AG20443 (cell line): ENCODE data around the gene ENPP5.

ENCODE experiments used
- DNase-seq: peaks from one replicate; pipeline ENCODE4 v3.0.0; 2012; ENCODE audit warnings: low spot score, mixed read lengths

The ENPP5 gene, protein sequence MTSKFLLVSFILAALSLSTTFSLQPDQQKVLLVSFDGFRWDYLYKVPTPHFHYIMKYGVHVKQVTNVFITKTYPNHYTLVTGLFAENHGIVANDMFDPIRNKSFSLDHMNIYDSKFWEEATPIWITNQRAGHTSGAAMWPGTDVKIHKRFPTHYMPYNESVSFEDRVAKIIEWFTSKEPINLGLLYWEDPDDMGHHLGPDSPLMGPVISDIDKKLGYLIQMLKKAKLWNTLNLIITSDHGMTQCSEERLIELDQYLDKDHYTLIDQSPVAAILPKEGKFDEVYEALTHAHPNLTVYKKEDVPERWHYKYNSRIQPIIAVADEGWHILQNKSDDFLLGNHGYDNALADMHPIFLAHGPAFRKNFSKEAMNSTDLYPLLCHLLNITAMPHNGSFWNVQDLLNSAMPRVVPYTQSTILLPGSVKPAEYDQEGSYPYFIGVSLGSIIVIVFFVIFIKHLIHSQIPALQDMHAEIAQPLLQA

GRCh38 chr6:46170357-46171289, at the start of gene ENPP5:
TSS of gene ENPP5 (minus strand) at chr6:46170980. CDS start at chr6:46168262, 2,718 bp downstream.
- DNase-seq: peak; percentile 52

GRCh38 chr6:46219661-46220060, 48.9 kb upstream of the ENPP5 start:
- no peak for DNase-seq

GRCh38 chr6:46218457-46218856, 47.7 kb upstream of the ENPP5 start:
- no peak for DNase-seq

DNA sequence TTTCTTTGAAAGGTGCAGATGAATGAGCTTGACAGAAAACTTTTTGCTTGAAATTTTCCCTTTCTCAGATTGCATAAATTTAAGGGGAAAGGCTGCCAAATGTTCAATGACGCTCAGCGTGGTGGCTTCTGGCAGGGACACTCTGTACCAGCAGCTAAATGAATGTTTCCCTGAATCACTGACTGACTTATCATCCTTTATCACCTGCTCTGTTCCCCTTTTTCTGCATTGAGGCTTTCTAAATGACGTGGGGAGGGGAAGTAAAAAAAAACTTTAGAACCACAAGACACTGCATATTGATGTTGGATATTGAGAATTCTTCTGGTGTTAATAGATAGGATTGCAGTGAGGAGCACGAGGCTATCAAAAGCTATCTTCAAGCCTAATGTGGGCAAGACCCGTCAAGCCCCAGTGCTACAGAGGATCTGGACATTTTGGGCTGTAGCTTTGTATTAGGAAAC, 46.9 kb upstream of the ENPP5 start:
- DNase-seq: no peak

DNA sequence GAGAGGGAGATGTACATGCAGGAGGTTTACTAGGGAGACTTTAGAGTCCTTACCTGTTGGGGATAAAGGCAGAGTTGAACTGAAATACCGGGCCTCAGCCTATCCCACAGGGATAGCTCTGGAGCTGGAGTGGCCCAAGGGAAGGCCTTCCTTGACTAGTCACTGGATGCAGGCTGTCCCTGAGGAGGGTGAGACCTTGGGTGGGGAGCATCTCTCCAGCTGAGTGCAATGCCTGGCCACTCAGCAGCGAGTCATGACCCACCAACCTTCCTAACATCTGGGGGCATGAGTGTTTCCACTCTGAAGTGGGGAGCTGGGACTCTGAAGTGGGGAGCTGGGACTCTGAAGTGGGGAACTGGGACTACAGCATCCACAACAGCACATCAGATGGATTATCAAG, 46.1 kb upstream of the ENPP5 start:
- DNase-seq: no peak

DNA sequence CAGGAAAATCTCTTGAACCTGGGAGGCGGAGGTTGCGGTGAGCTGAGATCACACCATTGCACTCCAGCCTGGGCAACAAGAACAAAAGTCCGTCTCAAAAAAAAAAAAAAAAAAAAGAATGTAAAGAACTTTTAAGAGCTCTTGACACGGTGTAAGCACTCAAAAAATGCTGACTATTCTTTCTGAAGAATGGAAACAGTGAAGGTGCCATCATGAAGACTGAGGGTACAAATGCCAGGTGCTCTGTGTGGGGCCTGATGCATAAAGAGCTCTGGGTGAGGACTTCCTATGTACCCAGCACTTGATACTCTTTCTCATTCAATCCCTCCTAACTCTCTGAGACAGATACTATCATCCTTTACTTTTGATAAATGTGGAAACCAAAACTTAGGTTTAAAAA, 45.0 kb upstream of the ENPP5 start:
- no peak for DNase-seq

GRCh38 chr6:46215213-46215612, 44.4 kb upstream of the ENPP5 start:
- DNase-seq: no peak

- DNase-seq: no peak
Measured at GRCh38 chr6:46211917-46212316, 41.1 kb upstream of the ENPP5 start.

DNA sequence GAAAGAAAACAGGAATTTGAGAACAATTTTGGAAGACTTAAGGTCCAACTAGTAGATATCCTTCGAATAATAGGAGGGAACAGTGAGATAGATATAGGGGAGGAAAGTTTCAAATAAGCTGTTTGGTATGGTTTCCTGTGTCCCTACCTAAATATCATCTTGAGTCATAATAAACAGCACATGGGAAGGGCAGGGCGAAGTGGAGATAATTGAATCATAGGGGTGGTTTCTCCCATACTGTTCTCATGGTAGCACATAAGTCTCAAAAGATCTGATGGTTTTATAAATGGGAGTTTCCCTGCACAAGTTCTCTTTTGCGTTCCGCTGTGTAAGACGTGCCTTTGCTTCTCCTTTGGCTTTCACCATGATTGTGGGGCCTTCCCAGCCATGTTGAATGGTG, 39.5 kb upstream of the ENPP5 start:
- DNase-seq: no peak

- DNase-seq: no peak
Measured at GRCh38 chr6:46208303-46208702, 37.5 kb upstream of the ENPP5 start.

DNA sequence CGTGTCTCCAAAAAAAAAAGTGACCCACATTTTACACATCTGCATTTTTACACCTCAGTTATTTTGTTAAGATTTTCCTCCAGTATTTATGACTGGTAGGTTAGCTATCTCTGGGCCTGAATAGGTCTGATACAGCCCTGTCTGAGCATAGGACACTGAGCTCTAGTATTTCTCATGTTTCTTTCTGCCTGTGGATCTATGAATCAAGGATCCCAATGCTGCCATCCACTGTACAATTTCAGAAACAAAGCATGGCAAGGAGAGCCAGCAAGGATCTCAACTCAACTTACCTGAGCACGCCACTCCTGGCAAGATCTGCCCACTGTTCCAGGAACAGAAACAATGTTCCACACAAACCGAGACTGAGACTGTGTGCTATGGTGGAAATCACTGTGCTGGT, 36.4 kb upstream of the ENPP5 start:
- DNase-seq: no peak

DNA sequence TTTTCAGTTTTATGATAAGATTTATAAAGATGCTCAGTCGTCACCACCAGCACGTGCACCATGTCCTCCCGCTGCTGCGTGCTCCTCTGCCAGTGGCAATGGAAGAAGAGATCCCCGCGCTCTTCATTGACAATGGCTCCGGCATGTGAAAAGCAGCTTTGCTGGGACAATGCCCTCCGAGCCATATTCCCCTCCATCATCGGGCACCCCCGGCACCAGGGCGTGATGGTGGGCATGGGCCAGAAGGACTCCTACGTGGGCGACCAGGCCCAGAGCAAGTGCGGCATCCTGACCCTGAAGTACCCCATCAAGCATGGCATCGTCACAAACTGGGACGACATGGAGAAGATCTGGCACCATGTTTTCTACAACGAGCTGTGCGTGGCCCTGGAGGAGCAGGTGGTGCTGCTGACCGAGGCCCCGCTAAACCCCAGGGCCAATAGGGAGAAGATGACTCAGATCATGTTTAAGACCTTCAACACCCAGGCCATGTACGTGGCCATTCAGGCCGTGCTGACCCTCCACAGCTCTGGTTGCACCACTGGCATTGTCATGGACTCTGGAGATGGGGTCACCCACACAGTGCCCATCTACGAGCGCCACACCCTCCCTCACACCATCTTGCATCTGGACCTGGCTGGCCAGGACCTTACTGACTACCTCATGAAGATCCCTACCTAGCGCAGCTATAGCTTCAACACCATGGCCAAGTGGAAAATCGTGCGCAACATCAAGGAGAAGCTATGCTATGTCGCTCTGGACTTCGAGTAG, 34.3 kb upstream of the ENPP5 start:
- no peak for DNase-seq

DNA sequence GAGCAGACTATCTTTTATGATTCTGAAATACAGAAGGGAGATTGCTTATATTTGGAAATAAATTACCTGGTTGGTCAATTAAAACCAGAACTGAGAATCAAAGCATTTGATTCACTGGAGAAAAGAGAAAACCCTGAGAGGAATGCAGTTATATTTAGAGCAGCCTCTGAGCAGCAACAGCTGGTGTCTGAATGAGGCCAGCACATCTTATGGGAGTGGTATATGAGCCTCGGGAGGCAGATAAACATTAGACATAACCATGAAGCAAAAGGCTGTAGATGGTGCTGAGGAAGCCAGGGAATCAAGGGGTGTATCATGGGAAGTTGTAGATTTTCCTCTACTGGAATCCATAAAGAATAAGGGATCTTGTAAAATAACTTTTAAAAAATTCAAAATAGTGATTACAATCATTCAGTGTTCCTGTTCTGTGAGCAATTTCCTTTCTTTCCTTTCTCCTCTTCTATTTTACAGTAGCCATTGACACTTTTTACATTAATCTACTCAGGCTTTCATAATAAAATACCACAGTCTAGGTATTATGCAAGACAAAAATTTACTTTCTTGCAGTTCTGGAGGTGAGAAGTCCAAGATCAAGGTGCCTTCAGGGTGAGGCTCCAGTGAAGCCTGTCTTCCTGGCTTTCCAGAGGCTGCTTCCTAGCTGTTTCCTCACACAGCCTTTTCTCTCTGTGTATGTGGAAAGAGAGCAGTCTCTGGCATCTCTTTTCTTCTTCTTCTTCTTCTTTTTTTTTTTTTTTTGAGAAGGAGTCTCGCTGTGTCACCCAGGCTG, 32.8 kb upstream of the ENPP5 start:
- DNase-seq: no peak

DNA sequence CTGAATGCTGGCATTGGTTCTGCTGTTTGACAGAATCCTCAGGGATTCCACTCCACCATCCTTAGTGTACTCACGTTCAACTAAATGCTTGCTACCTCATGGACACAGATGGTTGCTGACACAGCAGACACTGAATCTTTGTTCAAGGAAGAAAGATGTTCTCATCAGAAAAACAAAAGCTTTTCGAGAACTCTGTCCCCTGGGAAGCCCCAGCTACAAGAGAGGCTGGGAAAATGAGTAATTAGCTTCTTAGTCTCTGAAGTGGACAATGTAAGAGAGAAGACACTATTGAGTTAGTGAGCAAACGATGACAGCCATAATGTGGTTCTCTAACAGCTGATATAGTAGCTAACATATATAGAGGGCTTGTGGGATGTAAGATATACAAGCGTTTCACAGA, 30.9 kb upstream of the ENPP5 start:
- no peak for DNase-seq

DNA sequence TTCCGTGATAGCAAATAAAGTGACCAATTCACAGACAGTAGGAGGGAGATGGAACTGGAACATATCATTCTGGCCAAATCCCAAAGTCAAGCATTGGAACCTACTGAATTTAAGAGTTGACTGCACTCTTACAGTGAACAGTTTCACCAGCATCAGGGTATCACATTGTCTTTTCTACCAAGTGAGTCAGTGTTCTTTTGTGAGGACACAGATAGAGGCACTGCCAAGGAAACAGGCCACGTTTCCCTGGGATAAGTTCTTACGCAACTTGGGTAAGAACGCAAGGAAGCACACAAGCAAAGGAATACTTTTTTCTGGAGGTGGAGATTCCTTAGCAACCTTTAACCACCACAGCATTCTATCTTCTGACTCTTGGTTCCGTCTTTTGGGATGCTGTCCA, 28.6 kb upstream of the ENPP5 start:
- DNase-seq: peak; percentile 55

GRCh38 chr6:46191961-46192360, 21.2 kb upstream of the ENPP5 start:
- peak; percentile 80 for DNase-seq

DNA sequence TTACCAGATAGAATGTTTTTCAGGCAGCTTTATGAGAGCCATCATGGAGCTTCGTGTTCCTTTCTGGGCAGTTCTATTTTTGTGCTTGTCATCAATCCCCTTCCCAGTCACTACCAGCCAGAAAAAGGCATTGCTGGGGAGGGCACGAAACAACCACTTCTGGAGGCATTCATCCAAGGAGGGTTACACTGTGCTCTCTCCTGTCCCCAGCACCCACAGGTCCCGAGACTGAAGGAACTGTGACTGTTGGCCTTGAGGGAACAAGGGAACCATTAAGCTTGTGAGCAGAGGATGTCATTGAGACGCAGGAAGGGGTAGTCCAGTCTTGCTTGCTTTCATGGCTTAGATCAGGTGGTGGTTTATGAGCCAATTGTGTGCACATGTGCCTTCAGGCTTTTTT, 20.1 kb upstream of the ENPP5 start:
- DNase-seq: no peak

GRCh38 chr6:46189726-46190125, 18.9 kb upstream of the ENPP5 start:
- DNase-seq: no peak

GRCh38 chr6:46186583-46186982, 15.8 kb upstream of the ENPP5 start:
- DNase-seq: no peak

GRCh38 chr6:46184114-46184513, 13.3 kb upstream of the ENPP5 start:
- peak; percentile 66 for DNase-seq

GRCh38 chr6:46175976-46176375, 5.2 kb upstream of the ENPP5 start:
- DNase-seq: no peak
